CD4-positive, alpha-beta T cell (primary cell): ENCODE measurements around the gene COPRS. TPM values are rescaled to one million over a fixed set of nuclear protein-coding genes. Genes with fewer than 3 reads are reported as not detected.

Source experiments
- ATAC-seq: fragments of 200-7000 bp; cut with Tn5 transposase; one replicate; pipeline ENCODE4 v1.10.0; 2022; ENCODE audit warnings: mild to moderate bottlenecking; ENCODE audit not compliant: poor library complexity
- CTCF ChIA-PET: fragments of 350-600 bp; sonication (Branson Sonifier 250); formaldehyde crosslinking; loops from one replicate; lab custom pipeline; 2021; ENCODE audit warnings: antibody characterized with exemption, inconsistent platforms; lab: Charles Lee
- POLR2A ChIA-PET: fragments of 350-600 bp; sonication (Branson Sonifier 250); formaldehyde crosslinking; loops from one replicate; lab custom pipeline; 2021; ENCODE audit warnings: antibody characterized with exemption, inconsistent platforms; lab: Charles Lee
- DNase-seq, 14 experiments: peaks; one replicate each; pipeline ENCODE4 v3.0.0-alpha.2; 2013 to 2020; ENCODE audit warnings: mixed read lengths in 2 of 14
- H3K27ac ChIP-seq, 2 donors: one replicate each; pipeline versions ENCODE4 v1.5.1 to v1.7.0; 2013; ENCODE audit warnings: low read length in 2 of 2, low read depth in 1 of 2, mild to moderate bottlenecking in 1 of 2
- H3K27me3 ChIP-seq, 2 experiments: 1 replicate in 1 of 2; 2 replicates in 1 of 2; pipeline versions ENCODE4 v1.6.1 to v1.7.0; 2013; ENCODE audit warnings: low read length in 2 of 2, control low read depth in 1 of 2, mild to moderate bottlenecking in 1 of 2, moderate library complexity in 1 of 2; ENCODE audit not compliant: insufficient read depth in 2 of 2, control insufficient read depth in 1 of 2
- H3K36me3 ChIP-seq: one replicate; pipeline ENCODE4 v1.6.1; 2013; ENCODE audit warnings: low read length, control low read depth; ENCODE audit not compliant: insufficient read depth
- H3K4me1 ChIP-seq: one replicate; pipeline ENCODE4 v1.6.1; 2013; ENCODE audit warnings: low read length, control low read depth; ENCODE audit not compliant: insufficient read depth
- H3K4me3 ChIP-seq: one replicate; pipeline ENCODE4 v1.5.1; 2013; ENCODE audit warnings: mild to moderate bottlenecking, low read length, moderate library complexity
- H3K9me3 ChIP-seq, 2 experiments: 1 replicate in 1 of 2; 2 replicates in 1 of 2; pipeline versions ENCODE4 v1.6.1 to v1.7.0; 2013; ENCODE audit warnings: low read length in 2 of 2, mild to moderate bottlenecking in 2 of 2, control low read depth in 1 of 2, moderate library complexity in 1 of 2; ENCODE audit not compliant: control insufficient read depth in 1 of 2, insufficient read depth in 1 of 2
- H3K27ac Mint-ChIP-seq: one replicate; pipeline ENCODE4 v1.8.0; 2020; ENCODE audit warnings: mixed read lengths
- H3K27me3 Mint-ChIP-seq: one replicate; pipeline ENCODE4 v1.8.0; 2021; ENCODE audit warnings: mixed read lengths
- H3K36me3 Mint-ChIP-seq: one replicate; pipeline ENCODE4 v1.8.0; 2021; ENCODE audit warnings: low read depth, mixed read lengths
- H3K4me1 Mint-ChIP-seq: one replicate; pipeline ENCODE4 v1.8.0; 2021; ENCODE audit warnings: low read depth, mixed read lengths
- H3K4me3 Mint-ChIP-seq: one replicate; pipeline ENCODE4 v1.8.0; 2020; ENCODE audit warnings: mild to moderate bottlenecking, mixed read lengths
- H3K9me3 Mint-ChIP-seq: one replicate; pipeline ENCODE4 v1.8.0; 2020; ENCODE audit warnings: mixed read lengths
- intact Hi-C, 2 experiments: fragments of 100-400 bp; cut with DNase I in 1 of 2; cut with micrococcal nuclease in 1 of 2; formaldehyde crosslinking; loops; one replicate each; pipeline versions ENCODE4 v1.15.1 to v1.9.0; 2023 to 2025; cut with DNase I, micrococcal nuclease
- total RNA-seq, 174 experiments: library from RNA in 2 of 174; stranded (reverse) in 2 of 174; gene quantifications; one replicate each; pipeline ENCODE4 v1.2.3 and lab custom pipeline; 2021 to 2026
- TF ChIP-seq, protein P1 (sequence below): fragments of 200-600 bp; IDR thresholded peaks from one replicate; pipeline ENCODE4 v1.8.0; 2022; ENCODE audit warnings: antibody characterized with exemption, mild to moderate bottlenecking

The COPRS gene
- total RNA-seq, 2 experiments from 2014 or later = 2.2 to 2.3 TPM

DNA sequence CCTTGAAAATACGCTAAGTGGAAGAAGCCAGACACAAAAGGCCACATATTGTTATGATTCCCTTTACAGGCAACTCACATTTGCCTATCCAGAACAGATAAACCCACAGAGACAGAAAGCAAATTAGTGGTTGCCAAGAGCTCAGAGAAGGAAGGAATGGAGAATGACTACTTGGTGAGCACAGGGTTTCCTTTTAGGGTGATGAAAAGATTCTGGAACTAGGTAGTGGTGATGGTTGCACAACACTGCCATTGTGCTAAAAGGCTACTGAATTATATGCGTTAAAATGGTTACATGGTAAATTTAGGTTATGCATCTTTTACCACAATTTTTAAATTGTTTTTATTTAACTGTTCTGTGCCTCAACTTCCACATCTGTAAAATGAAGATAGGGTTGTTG lies 4.4 kb downstream of the COPRS start:
- peaks cover 13% of the 10 kb centered on the region for H3K4me1 Mint-ChIP-seq
- no peaks in the 10 kb centered on the region for H3K27me3 ChIP-seq
- no peak overlapping the region for H3K4me3 Mint-ChIP-seq
- intact Hi-C loops = loop anchor here in 1 of 2 experiments (5.0 kb wide), 2 partner anchors 302 to 1023 kb away; partner anchors contain the start of gene MYO1D
- DNase-seq (no peak), ATAC-seq (no peak)
- TF ChIP-seq, protein P1, sequence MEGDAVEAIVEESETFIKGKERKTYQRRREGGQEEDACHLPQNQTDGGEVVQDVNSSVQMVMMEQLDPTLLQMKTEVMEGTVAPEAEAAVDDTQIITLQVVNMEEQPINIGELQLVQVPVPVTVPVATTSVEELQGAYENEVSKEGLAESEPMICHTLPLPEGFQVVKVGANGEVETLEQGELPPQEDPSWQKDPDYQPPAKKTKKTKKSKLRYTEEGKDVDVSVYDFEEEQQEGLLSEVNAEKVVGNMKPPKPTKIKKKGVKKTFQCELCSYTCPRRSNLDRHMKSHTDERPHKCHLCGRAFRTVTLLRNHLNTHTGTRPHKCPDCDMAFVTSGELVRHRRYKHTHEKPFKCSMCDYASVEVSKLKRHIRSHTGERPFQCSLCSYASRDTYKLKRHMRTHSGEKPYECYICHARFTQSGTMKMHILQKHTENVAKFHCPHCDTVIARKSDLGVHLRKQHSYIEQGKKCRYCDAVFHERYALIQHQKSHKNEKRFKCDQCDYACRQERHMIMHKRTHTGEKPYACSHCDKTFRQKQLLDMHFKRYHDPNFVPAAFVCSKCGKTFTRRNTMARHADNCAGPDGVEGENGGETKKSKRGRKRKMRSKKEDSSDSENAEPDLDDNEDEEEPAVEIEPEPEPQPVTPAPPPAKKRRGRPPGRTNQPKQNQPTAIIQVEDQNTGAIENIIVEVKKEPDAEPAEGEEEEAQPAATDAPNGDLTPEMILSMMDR = no peak
- CTCF ChIA-PET = no interaction called here
- no peaks in the 10 kb centered on the region for H3K27me3 Mint-ChIP-seq
- H3K9me3 Mint-ChIP-seq = no peaks in the 10 kb centered on the region
- peaks cover 3% of the 10 kb centered on the region for H3K36me3 ChIP-seq
- H3K36me3 Mint-ChIP-seq = no peaks in the 10 kb centered on the region
- no peak overlapping the region for H3K4me3 ChIP-seq
- no peak overlapping the region for H3K27ac ChIP-seq
- no peaks in the 10 kb centered on the region for H3K9me3 ChIP-seq
- H3K27ac Mint-ChIP-seq = no peak overlapping the region
- POLR2A ChIA-PET = no interaction called here
- peaks cover 14% of the 10 kb centered on the region for H3K4me1 ChIP-seq

DNA sequence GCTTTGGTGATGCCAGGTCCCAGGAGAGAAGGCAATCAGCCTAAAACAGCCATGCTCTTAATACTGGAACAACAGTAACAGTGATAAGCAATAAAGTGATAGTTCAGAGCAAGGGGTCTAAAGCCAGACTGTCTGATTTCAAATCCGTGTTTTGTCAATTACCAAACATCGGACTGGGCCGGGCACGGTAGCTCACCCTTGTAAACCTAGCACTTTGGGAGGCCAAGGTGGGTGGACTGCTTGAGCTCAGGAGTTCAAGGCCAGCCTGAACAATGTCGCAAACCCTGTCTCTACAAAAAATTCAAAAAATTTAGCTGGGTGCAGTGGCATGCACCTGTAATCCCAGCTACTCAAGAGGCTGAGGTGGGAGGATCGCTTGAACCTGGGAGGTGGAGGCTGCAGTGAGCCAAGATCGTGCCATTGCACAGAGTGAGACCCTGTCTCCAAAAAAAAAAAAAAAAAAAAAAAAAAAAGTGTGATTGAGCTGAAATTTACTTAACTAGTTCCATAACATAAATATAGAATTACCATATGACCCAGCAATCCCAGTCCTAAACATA lies 5.1 kb downstream of the COPRS start:
- peaks cover 8% of the 10 kb centered on the region for H3K4me1 Mint-ChIP-seq
- H3K9me3 Mint-ChIP-seq = no peaks in the 10 kb centered on the region
- CTCF ChIA-PET = no interaction called here

DNA sequence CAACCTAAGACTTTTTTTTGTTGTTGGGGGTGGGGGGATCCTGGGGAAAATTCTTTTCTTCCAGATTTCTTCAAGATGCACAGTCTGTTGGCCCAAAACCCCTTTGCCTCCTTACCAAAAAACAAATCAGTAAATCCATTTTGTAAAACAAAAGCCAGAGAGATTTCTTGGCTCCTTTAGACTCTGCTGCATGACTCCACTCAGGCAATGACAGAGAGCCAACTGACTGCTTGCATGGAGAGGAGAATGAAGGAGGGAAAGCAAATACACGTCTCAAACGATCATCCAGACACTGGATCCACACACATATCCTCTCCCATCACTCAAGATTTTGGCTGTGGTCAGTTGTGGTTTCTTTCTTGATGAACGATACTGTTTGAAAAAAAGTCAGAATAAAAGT lies 13.8 kb downstream of the COPRS start:
- Mint-ChIP-seq H3K9me3 (no peaks in the 10 kb centered on the region), H3K36me3 (no peaks in the 10 kb centered on the region), H3K4me3 (no peak overlapping the region), H3K4me1 (no peaks in the 10 kb centered on the region), H3K27me3 (peaks cover 2% of the 10 kb centered on the region), H3K27ac (no peak overlapping the region)
- intact Hi-C loops = loop anchor here in 1 of 2 experiments (10.0 kb wide), 1 partner anchor 290 kb away; no protein-coding TSS in a partner anchor
- Histone ChIP-seq H3K27me3 (peaks cover 6 to 7% of the 10 kb centered on the region in 2 experiments), H3K36me3 (no peaks in the 10 kb centered on the region), H3K4me1 (peaks cover 9% of the 10 kb centered on the region), H3K9me3 (no peaks in the 10 kb centered on the region), H3K4me3 (no peak overlapping the region), H3K27ac (no peak overlapping the region)
- TF ChIP-seq, protein P1 = no peak
- POLR2A ChIA-PET = no interaction called here
- CTCF ChIA-PET = no interaction called here
- no peak for DNase-seq
- no peak for ATAC-seq

More for the DNA sequence above, 5.1 kb downstream of the COPRS start:
- TF ChIP-seq, protein P1 = no peak
- POLR2A ChIA-PET = no interaction called here
- no peaks in the 10 kb centered on the region for H3K27me3 Mint-ChIP-seq
- DNase-seq (no peak), ATAC-seq (no peak)
- H3K4me3 Mint-ChIP-seq = no peak overlapping the region
- intact Hi-C loops = no loop called here
- Histone ChIP-seq H3K27ac (no peak overlapping the region), H3K9me3 (no peaks in the 10 kb centered on the region), H3K4me1 (peaks cover 10% of the 10 kb centered on the region), H3K27me3 (no peaks in the 10 kb centered on the region), H3K36me3 (peaks cover 3% of the 10 kb centered on the region), H3K4me3 (no peak overlapping the region)
- no peaks in the 10 kb centered on the region for H3K36me3 Mint-ChIP-seq
- no peak overlapping the region for H3K27ac Mint-ChIP-seq
